KMS-11 (cell line): Measurements from ENCODE around the gene EMILIN2.

Experiments used
- H2AFZ ChIP-seq: fragments of 200-600 bp; sonication (generic); 2 replicates; pipeline ENCODE4 v1.6.1; 2016; ENCODE audit warnings: antibody characterized with exemption, mixed run types, low read depth
- H3K27ac ChIP-seq: fragments of 200-600 bp; sonication (generic); 2 replicates; pipeline ENCODE4 v1.6.1; 2016; ENCODE audit warnings: mild to moderate bottlenecking, mixed run types
- H3K27me3 ChIP-seq: fragments of 200-600 bp; sonication (generic); 2 replicates; pipeline ENCODE4 v1.6.1; 2017; ENCODE audit warnings: mild to moderate bottlenecking, low read depth, mixed run types, moderate library complexity; ENCODE audit not compliant: insufficient read depth
- H3K36me3 ChIP-seq: fragments of 200-600 bp; sonication (generic); 2 replicates; pipeline ENCODE4 v1.6.1; 2017; ENCODE audit warnings: mild to moderate bottlenecking, mixed run types; ENCODE audit not compliant: insufficient read depth
- H3K4me1 ChIP-seq: fragments of 200-600 bp; sonication (generic); 2 replicates; pipeline ENCODE4 v1.6.1; 2016; ENCODE audit warnings: mild to moderate bottlenecking, low read depth, mixed run types; ENCODE audit not compliant: poor library complexity, severe bottlenecking
- H3K4me2 ChIP-seq: fragments of 200-600 bp; sonication (generic); 2 replicates; pipeline ENCODE4 v1.7.0; 2016; ENCODE audit warnings: mild to moderate bottlenecking, mixed run types
- H3K4me3 ChIP-seq: fragments of 200-600 bp; sonication (generic); IDR thresholded peaks from 2 replicates; pipeline ENCODE4 v1.6.1; 2017; ENCODE audit warnings: low read depth, low read length, mixed read lengths; ENCODE audit not compliant: insufficient read depth
- H3K79me2 ChIP-seq: fragments of 200-600 bp; sonication (generic); 2 replicates; pipeline ENCODE4 v1.6.1; 2016; ENCODE audit warnings: low read depth, mixed run types; ENCODE audit not compliant: insufficient read depth
- H3K9ac ChIP-seq: fragments of 200-600 bp; sonication (generic); 2 replicates; pipeline ENCODE4 v1.6.1; 2016; ENCODE audit warnings: mild to moderate bottlenecking, mixed run types
- H4K20me1 ChIP-seq: fragments of 200-600 bp; sonication (generic); 2 replicates; pipeline ENCODE4 v1.6.1; 2016; ENCODE audit warnings: mild to moderate bottlenecking, mixed run types; ENCODE audit not compliant: insufficient read depth
- CTCF ChIP-seq: fragments of 200-600 bp; sonication (generic); conservative IDR thresholded peaks from 2 replicates; pipeline ENCODE4 v1.6.1; 2017; ENCODE audit warnings: low read depth, mild to moderate bottlenecking, antibody characterized with exemption, low read length, moderate library complexity, mixed read lengths

EMILIN2 gene

GRCh38 chr18:2853173-2853925, 6.5 kb downstream of the EMILIN2 start:
- H4K20me1 ChIP-seq, result no peaks in the 10 kb centered on the region

GRCh38 chr18:2853926-2854664, 7.3 kb downstream of the EMILIN2 start:
- Histone ChIP-seq H3K9ac (no peak overlapping the region), H3K4me3 (no peak overlapping the region), H3K4me1 (no peaks in the 10 kb centered on the region), H3K79me2 (no peaks in the 10 kb centered on the region), H2AFZ (no peak overlapping the region), H3K27ac (no peak overlapping the region), H4K20me1 (no peaks in the 10 kb centered on the region), H3K27me3 (no peaks in the 10 kb centered on the region), H3K36me3 (no peaks in the 10 kb centered on the region), H3K4me2 (no peak overlapping the region)
- TF ChIP-seq CTCF, result no peak

More at GRCh38 chr18:2853173-2853925, 6.5 kb downstream of the EMILIN2 start:
- Histone ChIP-seq H3K27me3 (no peaks in the 10 kb centered on the region), H3K79me2 (no peaks in the 10 kb centered on the region), H3K9ac (no peak overlapping the region), H3K27ac (no peak overlapping the region), H3K4me3 (no peak overlapping the region), H3K4me2 (no peak overlapping the region), H3K36me3 (no peaks in the 10 kb centered on the region), H2AFZ (no peak overlapping the region), H3K4me1 (no peaks in the 10 kb centered on the region)
- TF ChIP-seq CTCF, result no peak

- Histone ChIP-seq H3K27me3 (no peaks in the 10 kb centered on the region), H3K4me3 (no peak overlapping the region), H3K4me2 (no peak overlapping the region), H3K4me1 (no peaks in the 10 kb centered on the region), H4K20me1 (no peaks in the 10 kb centered on the region), H2AFZ (no peak overlapping the region), H3K36me3 (no peaks in the 10 kb centered on the region), H3K9ac (no peak overlapping the region), H3K27ac (no peak overlapping the region), H3K79me2 (no peaks in the 10 kb centered on the region)
- no peak for TF ChIP-seq CTCF
Observed at GRCh38 chr18:2854875-2855274, 8.1 kb downstream of the EMILIN2 start.

GRCh38 chr18:2855560-2856350, 8.9 kb downstream of the EMILIN2 start:
- Histone ChIP-seq H2AFZ (no peak overlapping the region), H3K4me3 (no peak overlapping the region), H3K36me3 (no peaks in the 10 kb centered on the region), H3K27ac (no peak overlapping the region), H3K79me2 (no peaks in the 10 kb centered on the region), H3K4me2 (no peak overlapping the region), H4K20me1 (no peaks in the 10 kb centered on the region), H3K9ac (no peak overlapping the region), H3K4me1 (no peaks in the 10 kb centered on the region), H3K27me3 (no peaks in the 10 kb centered on the region)
- TF ChIP-seq CTCF, result no peak
